ENCODE measurements around the gene TSPAN14.

Gene TSPAN14

DNA sequence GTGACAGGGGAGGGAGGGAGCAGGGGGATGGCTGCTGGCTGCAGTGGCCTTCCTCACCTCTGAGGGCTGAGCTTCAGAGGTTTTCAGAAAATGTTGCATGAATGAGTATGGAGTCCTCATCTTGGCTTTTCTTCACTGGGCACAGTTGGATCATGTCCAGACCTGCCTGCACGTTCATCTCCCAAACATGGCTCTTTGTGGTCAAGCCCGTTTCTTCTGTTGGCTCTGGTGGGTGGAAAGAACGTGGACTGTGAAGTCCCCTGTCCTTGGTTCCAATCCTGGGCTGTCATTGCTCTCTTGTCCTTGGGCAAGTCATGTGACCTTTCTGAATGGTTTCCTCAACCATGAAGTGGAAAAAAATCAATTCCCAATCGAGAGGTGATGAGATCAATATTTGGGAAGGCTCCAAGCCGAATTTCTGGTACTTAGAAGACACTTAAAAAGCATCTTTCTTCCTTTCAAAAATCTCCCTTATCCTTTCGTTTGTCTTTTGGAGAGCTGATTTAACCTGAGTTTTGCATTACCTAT lies 34.5 kb downstream of the TSPAN14 start:
- Histone ChIP-seq H3K9ac (ENCODE audit: low read depth, low read length, poor library complexity, severe bottlenecking) (peak overlapping the region; percentile 22), H3F3A (ENCODE audit: low read depth) (peaks cover 5% of the 10 kb centered on the region; the same call in 1 of the 2 replicates), H3K4me1 (ENCODE audit: insufficient read depth, low read length, poor library complexity, severe bottlenecking) (peaks cover 35% of the 10 kb centered on the region), H3K4me3 (ENCODE audit: low read length, poor library complexity, severe bottlenecking) (no peak overlapping the region), H3K36me3 (ENCODE audit: insufficient read depth, low read length) (peaks cover 39% of the 10 kb centered on the region; the same call in 1 of the 2 replicates), H3K79me2 (ENCODE audit: insufficient read depth, low read length) (peaks cover 73% of the 10 kb centered on the region), H3K4me2 (ENCODE audit: low read depth, low read length, poor library complexity, severe bottlenecking) (no peak overlapping the region), H2AFZ (ENCODE audit: low read length) (no peak overlapping the region), H3K9me2 (replicated peaks; ENCODE audit: low read depth, low read length) (no peaks in the 10 kb centered on the region), H4K20me1 (ENCODE audit: insufficient read depth, low read length, poor library complexity, severe bottlenecking) (peaks cover 8% of the 10 kb centered on the region), H3K9me3 (ENCODE audit: insufficient read depth, low read depth, low read length) (no peaks in the 10 kb centered on the region), H3K27me3 (ENCODE audit: insufficient read depth, low read length, poor library complexity, severe bottlenecking) (no peaks in the 10 kb centered on the region)
- TF ChIP-seq EZH2phosphoT487 (IDR thresholded peaks at IDR 0.05; ENCODE audit: borderline replicate concordance): no peak
- TF ChIP-seq, protein P1, sequence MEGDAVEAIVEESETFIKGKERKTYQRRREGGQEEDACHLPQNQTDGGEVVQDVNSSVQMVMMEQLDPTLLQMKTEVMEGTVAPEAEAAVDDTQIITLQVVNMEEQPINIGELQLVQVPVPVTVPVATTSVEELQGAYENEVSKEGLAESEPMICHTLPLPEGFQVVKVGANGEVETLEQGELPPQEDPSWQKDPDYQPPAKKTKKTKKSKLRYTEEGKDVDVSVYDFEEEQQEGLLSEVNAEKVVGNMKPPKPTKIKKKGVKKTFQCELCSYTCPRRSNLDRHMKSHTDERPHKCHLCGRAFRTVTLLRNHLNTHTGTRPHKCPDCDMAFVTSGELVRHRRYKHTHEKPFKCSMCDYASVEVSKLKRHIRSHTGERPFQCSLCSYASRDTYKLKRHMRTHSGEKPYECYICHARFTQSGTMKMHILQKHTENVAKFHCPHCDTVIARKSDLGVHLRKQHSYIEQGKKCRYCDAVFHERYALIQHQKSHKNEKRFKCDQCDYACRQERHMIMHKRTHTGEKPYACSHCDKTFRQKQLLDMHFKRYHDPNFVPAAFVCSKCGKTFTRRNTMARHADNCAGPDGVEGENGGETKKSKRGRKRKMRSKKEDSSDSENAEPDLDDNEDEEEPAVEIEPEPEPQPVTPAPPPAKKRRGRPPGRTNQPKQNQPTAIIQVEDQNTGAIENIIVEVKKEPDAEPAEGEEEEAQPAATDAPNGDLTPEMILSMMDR (conservative IDR thresholded peaks at IDR 0.05; ENCODE audit: low read length): no peak

DNA sequence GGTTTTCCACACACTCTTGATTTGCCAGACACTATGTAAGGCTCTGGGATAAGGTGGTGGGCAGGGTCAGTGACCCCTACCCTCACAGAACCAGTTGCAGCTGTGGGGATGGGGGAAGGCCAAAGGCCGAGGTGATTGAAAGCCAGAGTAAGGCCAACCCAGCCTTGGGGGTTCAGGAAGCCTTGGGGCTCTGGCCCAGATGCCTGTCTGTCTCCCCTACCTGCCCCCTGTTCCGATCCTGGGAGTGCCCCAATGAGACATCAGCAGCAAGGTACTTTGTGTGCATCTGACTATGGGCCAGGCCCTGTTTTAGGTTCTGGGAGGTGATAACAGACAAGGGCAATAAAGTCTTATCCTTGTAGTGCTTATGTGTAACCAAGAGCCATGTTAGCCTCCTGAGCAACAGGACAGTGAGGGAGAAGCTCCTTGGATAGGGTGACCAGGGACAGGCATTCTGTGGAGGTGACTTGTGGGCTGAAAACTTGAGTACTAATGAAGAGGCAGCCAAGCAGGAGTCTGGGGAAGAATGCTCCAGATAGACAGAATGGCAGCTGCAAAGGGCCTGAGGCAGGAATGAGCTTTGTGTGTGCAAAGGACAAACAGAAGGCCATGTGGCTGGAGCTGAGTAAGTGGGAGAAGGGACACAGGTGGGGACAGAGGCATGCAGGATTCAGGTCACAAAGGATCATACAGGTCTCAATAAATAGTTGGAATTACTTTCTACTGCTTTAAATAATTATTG lies 35.4 kb downstream of the TSPAN14 start:
- peaks cover 4% of the 10 kb centered on the region for H4K20me1 ChIP-seq (ENCODE audit: insufficient read depth, low read length, poor library complexity, severe bottlenecking)
- H3K4me2 ChIP-seq (ENCODE audit: low read depth, low read length, poor library complexity, severe bottlenecking): no peak overlapping the region

DNA sequence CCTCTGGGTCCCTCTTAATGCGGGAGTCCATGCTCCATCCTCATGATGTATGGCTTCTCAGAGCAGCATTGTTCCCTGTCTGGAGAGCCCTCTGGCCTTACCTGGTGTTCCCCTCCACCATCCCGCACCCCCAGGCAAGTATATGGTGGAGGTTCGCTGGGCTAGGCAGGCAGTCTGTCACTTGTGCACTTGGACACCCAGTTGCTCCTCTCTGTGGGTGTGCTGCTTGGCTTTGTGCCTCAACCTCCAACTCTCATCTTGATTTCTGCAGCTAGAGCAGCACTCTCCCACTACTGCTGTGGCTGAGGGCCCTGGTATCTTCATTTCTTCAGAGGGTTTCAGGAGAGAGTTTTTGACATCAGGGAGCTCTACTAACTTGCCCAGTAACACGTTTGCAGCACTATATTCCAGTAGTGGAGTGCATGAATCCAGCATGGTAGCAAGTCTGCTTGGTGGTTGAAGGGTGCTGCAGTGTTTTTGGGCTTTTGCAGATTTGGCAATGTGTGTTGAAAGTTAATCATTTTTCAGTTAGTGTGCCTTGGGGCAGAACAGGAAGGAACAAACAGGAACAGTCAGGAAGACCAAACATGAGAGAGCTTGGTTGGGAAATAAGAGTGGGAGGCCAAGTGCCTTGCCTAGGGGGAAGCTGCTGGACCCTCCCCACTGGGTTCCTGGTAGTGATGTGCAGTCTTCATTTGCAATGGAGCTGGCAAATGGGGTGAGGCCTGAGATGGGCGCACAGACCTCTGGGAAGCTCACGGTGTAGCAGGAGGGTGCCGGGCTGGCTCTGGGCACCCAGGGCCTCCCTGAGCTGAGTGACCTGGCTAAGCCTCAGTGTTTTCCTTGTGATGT lies 37.4 kb downstream of the TSPAN14 start:
- Histone ChIP-seq H3K9me3 (ENCODE audit: insufficient read depth, low read depth, low read length) (peaks cover 3% of the 10 kb centered on the region; the same call in 1 of the 2 replicates), H3K4me1 (ENCODE audit: insufficient read depth, low read length, poor library complexity, severe bottlenecking) (peaks cover 31% of the 10 kb centered on the region), H3K9ac (ENCODE audit: low read depth, low read length, poor library complexity, severe bottlenecking) (no peak overlapping the region), H3F3A (ENCODE audit: low read depth) (peaks cover 11% of the 10 kb centered on the region), H3K9me2 (replicated peaks; ENCODE audit: low read depth, low read length) (no peaks in the 10 kb centered on the region), H3K4me3 (ENCODE audit: low read length, poor library complexity, severe bottlenecking) (no peak overlapping the region), H3K36me3 (ENCODE audit: insufficient read depth, low read length) (peaks cover 49% of the 10 kb centered on the region; the same call in 1 of the 2 replicates), H3K79me2 (ENCODE audit: insufficient read depth, low read length) (peaks cover 65% of the 10 kb centered on the region), H2AFZ (ENCODE audit: low read length) (no peak overlapping the region), H3K4me2 (ENCODE audit: low read depth, low read length, poor library complexity, severe bottlenecking) (no peak overlapping the region), H4K20me1 (ENCODE audit: insufficient read depth, low read length, poor library complexity, severe bottlenecking) (no peaks in the 10 kb centered on the region), H3K27me3 (ENCODE audit: insufficient read depth, low read length, poor library complexity, severe bottlenecking) (no peaks in the 10 kb centered on the region)
- no peak for TF ChIP-seq EZH2phosphoT487 (IDR thresholded peaks at IDR 0.05; ENCODE audit: borderline replicate concordance)
- TF ChIP-seq, protein P1 (conservative IDR thresholded peaks at IDR 0.05; ENCODE audit: low read length): no peak

More for the DNA sequence above, 35.4 kb downstream of the TSPAN14 start:
- H3K9ac ChIP-seq (ENCODE audit: low read depth, low read length, poor library complexity, severe bottlenecking): no peak overlapping the region
- H2AFZ ChIP-seq (ENCODE audit: low read length): no peak overlapping the region
- H3K79me2 ChIP-seq (ENCODE audit: insufficient read depth, low read length): peaks cover 72% of the 10 kb centered on the region
- H3K36me3 ChIP-seq (ENCODE audit: insufficient read depth, low read length): peaks cover 39% of the 10 kb centered on the region; the same call in 1 of the 2 replicates
- no peaks in the 10 kb centered on the region for H3K27me3 ChIP-seq (ENCODE audit: insufficient read depth, low read length, poor library complexity, severe bottlenecking)
- TF ChIP-seq, protein P1 (conservative IDR thresholded peaks at IDR 0.05; ENCODE audit: low read length): no peak
- no peak for TF ChIP-seq EZH2phosphoT487 (IDR thresholded peaks at IDR 0.05; ENCODE audit: borderline replicate concordance)
- no peaks in the 10 kb centered on the region for H3K9me2 ChIP-seq (replicated peaks; ENCODE audit: low read depth, low read length)
- no peak overlapping the region for H3K4me3 ChIP-seq (ENCODE audit: low read length, poor library complexity, severe bottlenecking)
- H3F3A ChIP-seq (ENCODE audit: low read depth): peaks cover 11% of the 10 kb centered on the region
- H3K9me3 ChIP-seq (ENCODE audit: insufficient read depth, low read depth, low read length): no peaks in the 10 kb centered on the region
- peaks cover 41% of the 10 kb centered on the region for H3K4me1 ChIP-seq (ENCODE audit: insufficient read depth, low read length, poor library complexity, severe bottlenecking)
